GM12873 (cell line): ENCODE data around the gene ATF6B.

ENCODE experiments used
- CTCF ChIP-seq: IDR thresholded peaks from 2 replicates; pipeline ENCODE4 v1.5.1; 2012; ENCODE audit warnings: low read depth, mild to moderate bottlenecking, moderate library complexity, low read length, control low read depth; ENCODE audit not compliant: insufficient read depth; ENCODE audit errors: missing control alignments

Gene ATF6B

GRCh38 chr6:32070814-32071543 is 57.1 kb downstream of the ATF6B start:
- no peak for TF ChIP-seq CTCF

DNA sequence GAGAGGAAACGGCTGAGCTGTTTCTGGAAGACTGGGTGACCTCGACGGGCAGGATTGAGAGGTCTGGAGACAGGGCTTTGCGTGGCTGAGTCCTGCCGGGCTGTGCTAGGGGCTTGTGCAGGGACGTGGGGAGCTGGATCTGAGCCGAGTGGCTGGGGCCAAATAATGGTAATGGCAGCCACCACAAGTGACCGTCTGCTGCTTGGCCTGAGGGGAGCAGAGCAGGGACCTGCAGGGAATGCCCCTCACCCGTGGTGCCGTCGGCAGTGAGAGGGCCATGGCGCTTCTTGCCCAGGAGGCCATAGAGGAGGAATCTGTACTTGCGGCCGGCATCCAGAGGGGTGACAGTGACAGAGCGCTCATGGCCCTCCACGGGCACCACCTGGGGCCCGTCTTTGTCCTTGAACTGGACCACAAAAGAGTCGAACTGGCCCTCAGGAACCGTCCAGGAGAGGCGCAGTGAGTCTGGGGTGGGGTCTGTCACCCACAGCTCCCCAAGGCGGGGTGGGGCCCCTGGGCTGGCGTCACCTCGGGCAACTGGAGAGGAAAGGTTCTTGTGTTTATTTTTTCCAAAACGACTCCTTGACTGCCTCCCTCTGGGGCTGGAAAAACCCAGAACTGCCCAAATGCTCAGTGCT is 58.0 kb downstream of the ATF6B start:
- no peak for TF ChIP-seq CTCF

DNA sequence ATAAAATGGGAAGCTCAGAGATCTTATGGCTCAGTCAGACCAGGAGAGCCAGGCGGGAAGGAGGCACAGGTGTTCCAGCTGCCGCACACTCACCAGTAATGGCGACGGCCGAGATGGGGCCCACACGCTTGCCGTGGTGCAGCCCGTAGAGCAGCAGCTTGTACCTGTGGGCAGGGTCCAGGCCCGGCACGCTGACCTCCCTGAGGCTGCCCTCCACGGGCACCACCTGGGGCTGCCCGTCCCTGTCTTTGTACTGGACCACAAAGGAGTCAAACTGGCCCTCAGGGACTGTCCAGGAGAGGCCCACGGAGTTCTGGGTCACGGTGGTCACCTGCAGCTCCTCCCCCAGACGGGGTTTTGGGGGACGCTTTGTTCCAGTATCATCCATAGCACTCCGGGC is 58.6 kb downstream of the ATF6B start:
- no peak for TF ChIP-seq CTCF

DNA sequence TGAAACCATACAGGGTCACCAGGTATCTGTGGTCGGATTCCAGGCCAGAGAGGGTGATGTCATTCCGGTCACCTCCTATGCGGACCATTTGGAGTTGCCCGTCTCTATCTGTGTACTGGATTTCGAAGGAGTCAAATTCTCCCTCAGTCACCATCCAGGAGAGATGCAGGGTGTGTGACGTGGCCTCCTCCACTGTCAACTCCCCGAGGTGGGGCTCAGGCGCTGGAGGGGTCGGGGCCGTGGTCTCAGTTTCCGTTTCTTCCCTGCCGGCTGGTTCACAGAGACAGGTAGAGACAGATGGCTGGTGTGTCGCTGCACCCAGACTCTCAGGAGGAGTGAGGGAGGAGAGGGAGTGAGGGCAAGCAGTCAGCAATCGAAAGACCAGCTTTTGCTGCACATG is 59.2 kb downstream of the ATF6B start:
- TF ChIP-seq CTCF = no peak
